Gastroesophageal sphincter (tissue), 2 donors: ENCODE results near the gene UBE2J1.

ENCODE experiments used
- POLR2A ChIP-seq, 2 donors: fragments of 450-650 bp; IDR thresholded peaks; one replicate each; pipeline ENCODE4 v1.6.1; 2017; ENCODE audit warnings: antibody characterized with exemption in 2 of 2, mild to moderate bottlenecking in 2 of 2, moderate library complexity in 1 of 2
- POLR2AphosphoS5 ChIP-seq: sonication (generic); formaldehyde crosslinking; IDR thresholded peaks from one replicate; pipeline ENCODE4 v1.6.1; 2017; ENCODE audit warnings: antibody characterized with exemption

DNA sequence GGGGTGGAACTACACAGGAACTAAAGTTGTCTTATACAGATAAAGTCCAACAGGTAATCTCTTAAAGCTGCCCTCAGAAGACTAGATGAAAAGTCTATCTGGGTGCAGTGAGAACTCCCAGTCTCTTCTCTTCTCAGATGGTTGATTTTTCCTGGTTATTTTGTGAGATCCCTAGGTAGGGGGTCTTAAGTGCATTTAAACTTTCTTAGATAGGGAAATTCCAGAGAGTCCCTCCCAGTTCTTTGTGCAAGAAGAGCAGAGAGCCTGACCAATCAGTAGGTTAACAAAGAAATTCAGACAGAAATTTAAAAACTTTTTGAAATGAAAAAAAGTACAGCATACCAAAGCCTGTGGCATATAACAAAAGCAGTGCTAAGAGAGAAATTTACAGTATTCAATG is 35.5 kb downstream of the UBE2J1 start:
- no peak for TF ChIP-seq POLR2A (IDR thresholded peaks at IDR 0.05)
- TF ChIP-seq POLR2AphosphoS5: no peak
